HG03521 (cell line): Measurements from ENCODE around the gene GMPPB.
"Not testable (repeated sequence)": the region's sequence is repeated elsewhere in the genome, so short reads cannot be mapped to it uniquely, and the experiment has no call there.

Source experiments
- ATAC-seq: cut with Tn5 transposase; IDR thresholded peaks from one replicate; pipeline ENCODE4 v1.9.1; 2021; ENCODE audit warnings: mild to moderate bottlenecking, moderate library complexity; ENCODE audit not compliant: unreplicated experiment

The GMPPB gene

DNA sequence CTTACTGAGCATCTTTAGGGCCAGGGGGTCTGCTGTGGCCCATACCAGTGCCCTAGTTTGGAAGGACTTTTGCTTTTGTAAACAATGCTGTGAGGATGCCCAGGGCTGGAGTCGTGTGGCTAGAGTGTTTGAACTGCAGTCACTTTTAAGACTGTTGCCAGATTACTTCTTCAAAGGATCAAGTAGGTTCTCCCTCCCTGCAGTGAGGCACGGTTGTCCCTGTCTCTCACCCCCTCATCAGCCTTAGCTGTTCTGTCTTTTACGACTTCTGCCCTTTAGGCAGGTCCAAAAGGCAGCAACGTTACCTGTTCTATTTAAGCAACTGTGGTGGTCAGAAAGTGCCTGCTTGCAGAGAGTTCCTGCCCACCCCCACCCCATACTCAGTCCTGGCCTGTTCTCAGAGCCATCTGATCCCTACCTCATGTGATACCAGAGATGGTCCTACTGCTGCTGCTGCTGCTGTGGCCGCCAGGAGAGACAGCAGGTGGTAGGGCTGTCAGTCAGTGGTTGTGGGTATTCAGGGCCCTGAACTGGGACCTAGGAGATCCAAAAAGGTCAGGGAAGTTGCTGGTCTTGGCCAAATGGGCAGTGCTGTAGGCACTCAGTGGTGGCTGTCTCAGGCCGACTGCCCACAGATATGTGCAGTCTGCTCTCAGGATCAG, 29.2 kb downstream of the GMPPB start:
- ATAC-seq = not testable (repeated sequence)

DNA sequence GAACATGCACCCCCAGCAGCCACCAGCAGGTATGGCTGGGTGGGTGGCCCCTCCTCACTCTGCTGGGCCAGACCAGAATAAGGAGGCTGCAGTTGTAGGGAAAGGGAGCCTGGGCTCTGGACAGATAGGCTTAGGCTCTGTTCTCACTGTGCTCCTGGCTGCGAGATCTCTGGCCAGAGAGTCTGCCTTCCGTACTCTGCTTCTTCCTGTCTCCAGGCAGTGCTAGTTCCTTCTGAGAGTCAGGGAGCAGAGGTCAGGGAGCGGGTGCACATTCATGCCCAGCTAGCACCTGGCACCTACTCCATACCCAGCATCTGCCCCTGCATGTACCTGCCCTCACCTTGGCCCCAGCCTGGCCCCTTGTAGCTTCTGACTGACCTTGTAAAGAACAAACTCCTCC, 32.3 kb downstream of the GMPPB start:
- ATAC-seq = not testable (repeated sequence)

DNA sequence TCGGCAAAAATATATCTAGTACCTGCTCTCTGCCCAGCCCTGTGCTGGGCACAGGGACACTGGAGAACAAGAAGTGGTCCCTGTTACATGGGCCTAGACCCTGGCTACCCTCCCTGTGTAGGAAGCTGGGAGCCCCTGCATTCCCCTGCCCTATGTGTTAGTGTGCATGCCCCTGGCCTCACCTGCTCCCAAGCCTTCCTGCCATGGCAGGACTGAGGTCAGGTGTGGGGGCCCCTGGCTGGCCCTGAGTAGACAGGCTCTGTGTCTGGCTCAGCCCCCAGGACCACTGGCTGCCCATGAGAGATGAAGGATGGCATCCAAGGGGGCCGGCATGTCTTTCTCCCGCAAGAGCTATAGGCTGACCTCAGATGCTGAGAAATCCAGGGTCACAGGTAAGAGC, 32.9 kb downstream of the GMPPB start:
- not testable (repeated sequence) for ATAC-seq

DNA sequence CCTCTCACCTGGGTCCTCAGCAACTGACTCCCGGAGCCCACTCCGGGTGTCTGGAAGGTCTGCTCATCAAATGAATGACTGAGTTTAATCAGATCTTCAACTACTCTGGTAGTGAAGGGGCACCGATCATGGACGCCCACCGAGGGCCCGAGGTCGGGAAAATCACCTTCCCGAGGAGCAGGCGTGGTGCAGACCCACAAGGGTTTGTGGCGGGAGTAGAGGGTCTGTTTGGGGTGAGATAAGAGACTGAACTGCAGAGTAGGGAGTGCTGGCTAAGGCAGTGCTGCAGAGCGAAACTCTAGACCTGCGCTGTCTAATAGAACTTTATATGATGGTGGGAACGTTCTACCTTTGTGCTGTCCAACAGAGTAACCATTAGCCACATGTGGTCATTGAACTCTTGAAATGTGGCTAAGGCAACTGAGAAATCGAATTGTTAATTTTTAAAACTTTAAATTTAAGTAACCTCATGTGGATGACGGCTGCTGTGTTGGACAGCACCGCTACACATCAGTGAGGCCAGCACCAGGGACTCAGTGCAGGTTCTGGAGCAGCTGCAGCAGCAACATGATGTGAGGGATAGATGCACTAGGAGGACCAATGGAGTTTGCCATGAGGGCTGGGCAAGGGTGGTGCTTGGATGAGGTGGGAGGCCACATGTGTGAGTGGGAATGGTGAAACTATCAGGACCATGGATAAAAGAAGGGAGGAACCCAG, 33.7 kb downstream of the GMPPB start:
- not testable (repeated sequence) for ATAC-seq

DNA sequence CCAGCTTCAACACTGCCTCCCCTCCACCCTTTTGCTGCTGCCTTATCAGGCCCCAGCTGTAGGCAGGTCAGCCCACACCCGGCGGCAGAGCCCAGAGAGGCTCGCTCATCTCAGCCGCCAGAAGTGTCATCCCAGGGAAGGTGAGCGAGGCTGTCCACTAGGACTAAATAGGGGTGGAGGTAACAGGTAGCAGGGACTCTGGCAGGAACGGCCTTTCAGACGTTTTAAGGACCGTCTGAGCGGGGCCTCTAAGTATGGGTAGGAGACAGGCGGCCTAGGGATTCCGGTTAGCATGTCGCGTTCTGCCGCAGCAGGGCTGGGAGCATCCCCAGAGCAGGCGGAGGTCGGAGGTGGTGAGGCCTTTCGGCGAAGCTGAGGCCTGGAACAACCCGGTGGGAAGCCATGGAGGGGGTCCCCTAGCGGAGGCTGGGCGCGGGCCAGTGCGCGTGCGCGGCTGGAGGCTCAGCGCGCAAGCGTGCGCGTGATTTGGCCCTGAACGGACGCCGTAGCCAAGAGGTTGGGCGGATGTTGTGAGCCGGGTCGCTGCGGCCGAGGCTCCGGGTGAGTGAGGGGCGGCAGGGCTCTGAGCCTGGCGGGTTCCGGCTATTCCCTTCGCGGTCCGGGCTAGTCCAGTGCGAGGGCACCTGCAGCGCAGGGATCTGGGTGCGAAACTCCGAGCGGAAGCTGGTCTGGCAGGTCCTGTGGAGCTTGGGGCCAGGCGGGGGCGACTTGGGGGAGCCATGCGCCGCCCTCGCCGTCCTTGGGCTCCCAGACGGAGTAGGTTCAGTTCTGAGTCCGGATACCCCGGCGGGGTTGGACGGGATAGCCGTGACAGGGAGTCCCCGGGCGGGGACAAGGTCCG, 34.5 kb downstream of the GMPPB start, which contains the start of the genes MST1 and RNF123:
MST1 (minus strand) TSS at position 429 of the 862 bp plus-strand sequence. CDS start 783 bp downstream, outside the sequence.
RNF123 (plus strand) TSS at position 512 of the 862 bp plus-strand sequence. CDS start 1,609 bp downstream, outside the sequence.
- peak; percentile 66 for ATAC-seq

DNA sequence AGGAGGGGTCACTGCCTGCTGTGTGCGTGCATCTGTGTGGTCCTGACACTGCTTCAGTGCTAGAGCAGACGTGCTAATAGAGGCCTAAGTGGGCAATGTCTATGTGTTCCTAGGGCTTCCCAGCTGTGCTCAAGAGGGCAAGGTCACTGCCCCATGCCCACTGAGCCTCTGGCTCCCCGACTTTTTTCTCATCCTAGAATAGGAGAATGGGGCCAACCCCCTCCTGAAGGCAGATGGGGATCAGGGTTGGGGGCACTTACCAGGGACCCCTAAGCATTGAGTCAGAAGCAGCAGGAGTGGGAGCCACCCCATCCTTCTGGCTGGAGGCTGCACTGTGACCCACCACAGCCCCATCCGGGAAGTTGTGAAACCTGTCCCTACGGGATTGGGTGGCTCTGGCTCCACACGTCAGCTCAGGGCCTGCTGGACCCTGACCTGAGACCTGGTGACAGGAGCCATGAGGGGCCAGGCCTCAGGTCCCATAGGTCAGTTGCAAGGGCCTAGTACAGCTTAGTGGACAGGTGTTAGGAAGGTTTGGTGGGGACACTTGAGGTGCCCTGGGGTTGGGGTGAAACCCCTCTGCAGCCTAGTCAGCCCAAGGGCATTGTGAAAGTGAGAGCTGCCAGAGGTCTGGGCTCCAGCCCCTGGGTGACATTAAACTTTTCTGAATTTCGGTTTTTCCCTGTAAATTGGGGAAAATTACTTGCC, 35.3 kb downstream of the GMPPB start:
- ATAC-seq = not testable (repeated sequence)

DNA sequence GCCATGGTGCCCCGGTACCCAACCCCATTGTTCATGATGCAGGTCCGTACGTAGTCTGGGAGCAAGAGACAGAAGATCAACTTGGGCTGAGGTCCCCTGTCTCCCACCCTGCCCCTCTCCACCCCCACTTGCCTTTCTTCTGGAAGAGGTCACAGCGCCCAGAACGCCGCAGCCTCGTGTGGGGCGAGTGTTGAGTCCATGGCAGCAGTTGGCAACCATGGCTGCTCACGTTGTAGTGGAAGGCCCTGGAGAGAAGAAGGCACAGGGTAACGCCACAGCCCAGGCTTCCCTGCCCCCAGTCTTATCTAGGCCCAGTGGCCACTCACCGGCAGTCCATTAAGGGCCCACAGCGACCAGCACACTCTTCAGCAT, 36.3 kb downstream of the GMPPB start:
- not testable (repeated sequence) for ATAC-seq

DNA sequence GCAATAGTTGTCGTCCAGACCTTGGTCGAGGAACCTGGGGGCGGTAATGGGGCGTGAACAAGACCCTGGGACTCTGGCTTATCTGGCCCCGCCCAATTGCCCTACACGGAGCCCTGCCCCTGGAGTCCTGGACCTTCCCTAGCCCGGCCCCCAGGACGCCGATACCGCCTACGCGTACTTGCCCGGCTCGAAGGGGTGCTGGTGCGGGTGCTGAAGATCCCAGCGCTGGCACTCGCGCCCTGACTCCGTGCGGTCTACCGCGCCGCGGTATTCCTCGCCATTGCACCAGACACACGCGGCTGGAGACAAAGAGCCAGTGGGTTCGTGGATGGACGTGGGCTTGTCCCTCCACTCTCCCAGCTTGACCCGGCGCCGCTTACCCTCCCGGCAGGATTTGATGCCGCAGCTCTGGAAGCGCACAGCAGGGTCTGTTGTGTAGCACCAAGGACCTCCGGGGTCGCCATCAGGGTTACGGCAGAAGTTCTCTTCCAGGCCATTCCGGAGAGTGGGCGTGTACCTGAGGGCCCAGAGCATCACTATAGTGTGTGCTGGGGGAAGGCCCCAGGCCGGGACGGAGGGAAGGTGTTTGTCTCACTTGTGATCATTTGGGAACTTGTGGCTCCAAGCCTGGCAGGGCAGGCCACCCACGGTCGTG, 36.9 kb downstream of the GMPPB start:
- not testable (repeated sequence) for ATAC-seq

DNA sequence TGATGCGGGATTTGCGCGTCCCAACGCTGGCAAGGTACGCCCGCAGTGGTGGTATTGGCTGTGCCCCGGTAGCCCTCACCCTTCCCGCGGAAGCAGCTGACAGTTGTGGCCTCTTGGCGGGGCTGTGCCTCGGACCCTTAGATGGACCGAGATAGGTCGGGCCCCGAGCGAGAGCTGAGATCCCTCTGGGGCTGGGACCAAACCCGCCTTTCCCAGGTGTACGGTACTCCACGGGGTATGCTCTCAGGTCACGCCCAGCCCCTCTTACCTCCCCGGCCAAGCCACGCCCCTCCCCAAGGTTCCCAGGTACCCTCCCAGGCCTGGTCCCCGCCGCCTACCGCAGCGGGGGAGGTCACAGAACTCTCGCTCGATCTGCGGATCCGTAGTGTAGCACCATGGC, 37.4 kb downstream of the GMPPB start:
- ATAC-seq = not testable (repeated sequence)

DNA sequence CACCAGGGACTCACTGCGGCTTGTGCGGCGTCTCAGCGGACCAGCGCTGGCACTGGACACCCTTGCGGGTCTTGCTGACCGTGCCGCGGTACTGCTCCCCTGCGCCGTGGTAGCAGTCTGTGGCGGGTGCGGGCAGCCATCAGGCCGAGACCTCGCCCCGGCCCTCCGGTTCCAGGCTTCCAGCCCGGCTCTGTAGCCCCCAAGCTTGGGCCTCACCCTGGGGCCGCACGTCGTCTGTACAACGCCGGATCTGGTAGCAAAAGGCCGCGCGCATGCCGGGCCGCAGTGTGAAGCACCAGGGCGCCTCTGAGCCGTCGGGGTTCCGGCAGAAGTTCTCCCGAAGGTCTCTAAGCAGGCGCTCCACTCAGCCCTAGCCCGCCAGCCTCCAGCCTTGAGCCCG, 37.9 kb downstream of the GMPPB start:
- not testable (repeated sequence) for ATAC-seq

DNA sequence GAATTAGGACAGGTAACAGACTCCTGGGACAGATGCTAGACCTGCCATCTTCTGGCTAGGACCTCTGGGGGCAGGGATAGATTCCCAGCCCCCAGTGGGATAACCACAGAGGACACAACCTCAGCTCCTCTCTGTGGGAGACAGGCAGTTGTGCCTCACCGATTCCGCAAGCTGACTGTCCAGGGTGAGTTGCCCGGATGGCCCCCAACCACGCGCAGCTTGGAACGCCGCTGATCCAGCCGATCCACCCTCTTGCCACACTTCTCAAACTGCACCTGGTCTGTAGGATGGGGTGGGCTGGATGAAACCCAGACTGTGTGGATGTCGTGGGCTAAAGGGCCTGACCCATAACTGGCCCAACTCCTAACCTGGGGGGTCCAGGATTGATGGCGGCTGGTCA, 38.6 kb downstream of the GMPPB start:
- ATAC-seq = not testable (repeated sequence)

DNA sequence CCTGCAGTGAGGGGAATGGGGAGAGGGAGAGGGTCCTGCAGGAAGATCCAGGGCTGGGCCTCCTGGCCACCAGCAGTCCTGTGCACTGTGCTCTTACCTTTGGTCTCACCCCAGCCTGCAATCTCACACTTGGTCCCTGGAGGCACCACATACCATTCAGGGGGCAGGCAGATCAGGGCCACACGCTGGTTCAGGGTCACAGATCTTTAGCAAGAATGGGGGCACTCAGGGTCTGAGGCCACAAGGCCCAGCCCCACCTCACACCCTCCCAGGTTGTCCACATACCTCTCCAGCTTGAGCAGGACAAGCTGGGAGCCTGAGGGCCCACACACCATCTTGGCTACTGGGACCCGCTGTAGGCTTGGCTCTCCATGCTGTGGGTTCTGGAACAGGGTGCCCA, 39.3 kb downstream of the GMPPB start:
- ATAC-seq = not testable (repeated sequence)

DNA sequence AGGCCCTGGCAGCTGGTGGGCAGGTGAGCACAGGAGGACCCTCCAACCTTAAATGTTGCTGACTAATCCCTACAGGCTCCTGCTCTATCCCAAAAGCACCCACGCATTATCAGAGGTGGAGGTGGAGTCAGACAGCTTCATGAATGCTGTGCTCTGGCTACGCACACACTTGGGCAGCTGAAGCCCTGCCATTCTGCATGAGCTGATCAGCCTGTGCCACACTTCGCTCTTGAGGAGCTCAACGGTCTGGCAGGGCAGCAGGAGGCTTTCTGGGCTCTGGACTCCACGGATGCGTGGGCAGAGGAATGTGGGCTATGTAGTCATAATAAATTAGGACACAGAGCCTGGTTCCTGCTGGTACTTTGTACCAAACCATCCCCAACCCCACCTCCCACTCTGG, 40.6 kb downstream of the GMPPB start:
- no peak for ATAC-seq

DNA sequence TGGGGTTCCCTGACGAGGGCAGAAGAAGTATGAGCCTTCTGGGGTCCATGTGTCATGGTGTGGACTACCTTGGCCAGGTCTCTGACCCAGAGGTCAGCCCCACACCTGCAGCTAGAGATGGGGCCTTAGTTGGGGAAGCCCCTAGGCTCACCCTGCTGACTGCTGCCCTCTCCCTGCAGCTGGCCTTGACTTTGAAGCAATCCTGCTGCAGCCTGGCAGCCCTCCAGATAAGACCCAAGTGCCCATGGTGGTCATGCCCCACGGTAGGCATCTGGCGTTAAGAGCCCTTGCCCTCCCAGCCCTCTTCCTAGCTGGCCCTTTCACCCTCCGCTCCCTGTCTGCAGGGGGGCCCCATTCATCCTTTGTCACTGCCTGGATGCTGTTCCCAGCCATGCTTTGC, 42.2 kb downstream of the GMPPB start:
- no peak for ATAC-seq

DNA sequence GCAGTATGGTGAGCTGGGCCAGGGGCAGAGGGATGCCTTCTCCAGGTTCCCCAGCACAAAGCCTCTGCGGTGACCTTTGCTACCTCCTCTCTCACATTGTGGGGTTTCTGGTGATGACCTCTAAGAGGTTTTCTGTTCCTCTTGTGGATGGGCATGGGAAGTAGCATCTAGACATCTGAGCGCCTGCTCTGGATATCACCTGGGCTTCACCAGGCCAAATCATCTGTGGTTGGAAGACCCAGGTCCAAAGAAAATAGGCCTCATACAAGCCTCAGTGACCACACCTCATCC, 42.6 kb downstream of the GMPPB start:
- no peak for ATAC-seq

DNA sequence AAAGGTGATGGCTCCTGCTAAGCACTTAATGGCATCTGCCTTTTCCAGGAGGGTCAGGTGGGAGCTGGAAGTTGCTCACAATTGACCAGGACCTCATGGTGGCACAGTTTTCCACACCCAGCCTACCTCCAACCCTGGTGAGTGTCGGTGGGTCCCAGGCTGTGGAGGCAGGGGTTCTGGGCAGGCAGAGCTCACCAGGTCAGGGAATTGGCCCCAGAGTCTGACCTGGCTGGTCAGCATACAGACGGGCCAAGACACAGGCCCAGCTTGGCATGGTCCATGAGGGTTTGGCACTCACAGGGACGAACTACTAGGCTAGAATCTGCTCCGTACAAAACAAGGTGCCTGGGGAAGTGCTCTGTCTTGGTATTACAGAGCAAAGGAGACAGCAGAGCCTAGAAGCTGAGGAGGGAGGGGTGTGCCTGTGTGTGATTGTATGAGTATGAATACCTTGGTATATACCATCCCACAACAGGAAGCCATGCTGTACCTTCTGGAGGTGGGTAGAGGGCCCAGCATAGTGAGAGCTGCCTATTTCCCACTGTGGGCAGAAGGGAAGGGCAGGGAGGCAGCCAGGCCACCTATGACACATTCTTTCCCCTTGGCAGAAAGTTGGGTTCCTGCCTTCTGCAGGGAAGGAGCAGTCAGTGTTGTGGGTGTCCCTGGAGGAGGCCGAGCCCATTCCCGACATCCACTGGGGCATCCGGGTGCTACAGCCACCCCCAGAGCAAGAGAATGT, 43.1 kb downstream of the GMPPB start:
- no peak for ATAC-seq

DNA sequence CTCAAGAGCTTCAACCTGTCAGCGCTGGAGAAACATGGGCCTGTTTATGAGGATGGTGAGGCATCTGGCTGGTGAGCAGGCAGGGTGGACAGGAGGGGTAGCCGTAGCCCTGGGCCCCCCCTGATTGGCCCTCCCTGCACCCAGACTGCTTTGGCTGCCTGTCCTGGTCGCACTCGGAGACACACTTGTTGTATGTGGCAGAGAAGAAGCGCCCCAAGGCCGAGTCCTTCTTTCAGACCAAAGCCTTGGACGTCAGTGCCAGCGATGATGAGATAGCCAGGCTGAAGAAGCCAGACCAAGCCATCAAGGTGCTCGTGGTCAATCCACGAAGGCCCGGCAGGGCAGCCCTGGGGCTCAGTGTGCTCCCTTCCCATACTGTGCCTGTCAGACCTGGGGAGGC, 47.8 kb downstream of the GMPPB start:
- ATAC-seq = no peak

DNA sequence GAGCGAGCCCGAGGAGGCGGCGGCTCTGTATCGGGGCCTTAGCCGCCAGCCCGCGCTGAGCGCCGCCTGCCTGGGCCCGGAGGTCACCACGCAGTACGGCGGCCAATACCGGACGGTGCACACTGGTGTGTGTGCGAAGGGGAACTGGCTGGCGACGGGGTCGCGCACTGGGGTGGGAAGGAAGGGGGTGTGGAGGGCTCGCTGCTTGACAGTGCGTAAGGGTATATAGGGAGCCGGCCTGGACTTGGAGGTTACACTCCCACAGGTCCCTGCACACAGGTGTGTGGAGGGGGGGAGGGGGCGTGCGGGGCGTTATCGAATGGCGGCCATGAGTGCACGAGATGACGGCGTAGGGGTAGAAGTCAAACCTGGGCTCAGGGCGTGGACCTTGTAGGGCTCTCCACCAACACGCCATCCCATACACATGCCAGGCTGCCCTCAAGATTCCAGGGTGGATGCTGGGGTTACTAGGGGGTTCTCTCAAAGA, 49.2 kb downstream of the GMPPB start:
- peak; percentile 10 for ATAC-seq

DNA sequence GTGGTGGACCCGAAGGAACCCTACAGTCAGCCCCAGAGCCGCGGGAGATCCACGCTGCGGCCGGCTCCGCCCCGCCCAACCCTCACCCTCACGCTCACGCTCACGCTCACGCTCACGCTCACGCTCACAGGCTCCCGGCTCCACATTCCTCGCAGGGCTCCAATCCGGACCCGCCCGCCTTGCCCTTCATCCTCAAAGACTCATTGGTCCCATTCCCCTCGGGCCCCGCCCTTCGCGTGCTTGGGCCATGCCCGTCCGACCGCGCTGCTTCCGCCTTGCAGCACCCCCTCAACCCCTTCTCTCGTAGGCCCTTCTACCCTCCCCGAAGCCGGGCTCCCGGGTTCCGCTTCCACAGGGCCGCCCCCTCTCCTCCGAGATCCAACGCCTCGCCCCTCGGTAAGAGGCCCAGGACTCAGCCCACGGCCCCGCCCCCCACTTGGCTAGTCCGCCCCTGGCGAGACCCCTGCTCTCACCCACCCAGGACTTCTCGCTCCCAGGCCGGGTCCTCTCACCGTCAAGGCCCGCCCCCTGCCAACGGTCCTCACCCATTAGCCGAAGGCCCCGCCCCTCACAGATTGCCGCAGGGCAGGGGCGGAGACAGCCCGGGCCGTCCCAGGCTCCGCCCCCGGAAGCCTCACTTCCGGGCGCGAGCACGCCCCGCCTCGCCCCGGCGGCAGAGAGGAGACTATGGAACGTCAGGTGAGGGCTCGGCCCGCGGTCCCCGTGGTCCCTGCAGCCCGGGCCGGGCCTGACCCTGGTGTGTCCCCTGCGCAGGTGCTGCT, 49.8 kb downstream of the GMPPB start, which contains the start of gene APEH:
APEH (plus strand) TSS at position 637 of the 782 bp plus-strand sequence; CDS start at position 688, 51 bp downstream.
- ATAC-seq = peak; percentile 68
